Measurements from ENCODE around the gene IL15RA. TPM values are rescaled to one million over a fixed set of nuclear protein-coding genes. Genes with fewer than 3 reads are reported as not detected.

IL15RA gene
- total RNA-seq (2021; ENCODE audit: unreplicated experiment) (11.0 TPM), Bru-seq, nascent RNA (percentile 54 among the genes with signal in this experiment), BruChase-seq, experiment 1, labeled RNA remaining after a 2-hour chase (percentile 54 among the genes with signal in this experiment), BruChase-seq, experiment 2, labeled RNA remaining after a 6-hour chase (percentile 56 among the genes with signal in this experiment)
- polyA plus RNA-seq (2012; ENCODE audit: insufficient read length), result 11.1 TPM
- long read RNA-seq, partial matches to known transcripts, result 1 of 15 reads
- long read RNA-seq, other reads (novel, unspliced or antisense), result 9 of 15 reads

DNA sequence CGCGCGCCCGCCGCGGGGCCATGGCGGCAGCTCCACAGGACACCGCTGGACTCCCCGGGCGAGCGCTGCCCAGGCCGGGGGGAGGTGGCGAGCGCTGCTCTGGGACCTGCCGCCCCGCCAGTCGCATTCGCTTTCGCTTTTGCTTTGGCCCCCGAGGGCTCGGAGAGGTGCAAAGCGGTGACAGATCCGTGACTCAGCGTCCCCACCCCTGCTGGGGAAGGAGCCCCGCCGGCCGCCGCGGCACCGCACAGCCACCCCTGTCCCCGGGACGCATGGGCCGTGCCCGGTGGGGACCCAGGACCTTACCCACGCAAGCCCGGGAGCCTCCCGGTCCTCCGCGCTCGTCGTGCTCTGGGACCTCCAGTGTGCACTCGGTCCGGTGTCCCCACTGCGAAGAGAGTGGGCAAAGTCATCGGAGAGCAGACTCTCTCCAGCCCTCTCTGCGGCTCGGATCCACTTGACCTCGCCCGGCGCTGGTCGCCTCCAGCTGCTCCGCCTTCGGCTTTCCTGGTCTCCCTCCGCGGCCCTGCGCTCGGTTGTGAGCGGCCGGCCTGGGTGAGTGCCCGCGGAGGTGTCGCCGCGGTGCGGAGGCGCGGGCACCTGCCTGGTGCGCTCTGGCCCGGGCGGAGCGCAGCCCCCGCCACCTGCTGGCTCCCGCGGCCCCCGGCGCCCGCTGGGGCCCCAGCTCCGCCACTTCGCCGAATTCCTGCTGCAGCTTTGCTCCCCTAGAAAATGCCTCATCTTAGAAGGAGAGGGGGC, at the start of gene IL15RA:
Gene IL15RA (minus strand): TSS at position 73 of the 759 bp plus-strand sequence. CDS start 51 bp downstream, at position 22.
- no peaks in the 10 kb centered on the region for H3K27me3 ChIP-seq (ENCODE audit: control insufficient read depth, insufficient read depth, low read length)
- POLR2A ChIA-PET, result no interaction called here
- CTCF ChIA-PET, result interaction anchor here (0.5 kb wide), 1 partner anchor 165 kb away, joined by 7 read pairs; no protein-coding TSS in a partner anchor
- intact Hi-C loops (cut with micrococcal nuclease; ENCODE audit: unreplicated experiment), result no loop called here
- ATAC-seq (peak; percentile 84), DNase-seq (ENCODE audit: low read depth, low spot score) (no peak)
- in situ Hi-C loops (cut with HindIII; ENCODE audit: low pct_unique_long_range_greater_than_20kb, low sequenced_read_pairs), result no loop called here
- H3K9me3 ChIP-seq (ENCODE audit: control insufficient read depth, insufficient read depth, low read depth, low read length), result no peaks in the 10 kb centered on the region
- no TSS peak for BruUV-seq (replicated peaks)
- H3K4me1 ChIP-seq (ENCODE audit: control insufficient read depth, insufficient read depth, low read length), result peaks cover 8% of the 10 kb centered on the region
- H3K36me3 ChIP-seq (ENCODE audit: control insufficient read depth, insufficient read depth, low read length), result no peaks in the 10 kb centered on the region
- peak; percentile 45; the same call in 1 of the 2 replicates for TF ChIP-seq SIN3A (IDR thresholded peaks at IDR 0.05; ENCODE audit: borderline replicate concordance, insufficient read depth, low read depth, low read length)
- TF ChIP-seq TCF7L2 (IDR thresholded peaks at IDR 0.05; ENCODE audit: low read depth, low read length), result no peak
- TF ChIP-seq, protein P1, sequence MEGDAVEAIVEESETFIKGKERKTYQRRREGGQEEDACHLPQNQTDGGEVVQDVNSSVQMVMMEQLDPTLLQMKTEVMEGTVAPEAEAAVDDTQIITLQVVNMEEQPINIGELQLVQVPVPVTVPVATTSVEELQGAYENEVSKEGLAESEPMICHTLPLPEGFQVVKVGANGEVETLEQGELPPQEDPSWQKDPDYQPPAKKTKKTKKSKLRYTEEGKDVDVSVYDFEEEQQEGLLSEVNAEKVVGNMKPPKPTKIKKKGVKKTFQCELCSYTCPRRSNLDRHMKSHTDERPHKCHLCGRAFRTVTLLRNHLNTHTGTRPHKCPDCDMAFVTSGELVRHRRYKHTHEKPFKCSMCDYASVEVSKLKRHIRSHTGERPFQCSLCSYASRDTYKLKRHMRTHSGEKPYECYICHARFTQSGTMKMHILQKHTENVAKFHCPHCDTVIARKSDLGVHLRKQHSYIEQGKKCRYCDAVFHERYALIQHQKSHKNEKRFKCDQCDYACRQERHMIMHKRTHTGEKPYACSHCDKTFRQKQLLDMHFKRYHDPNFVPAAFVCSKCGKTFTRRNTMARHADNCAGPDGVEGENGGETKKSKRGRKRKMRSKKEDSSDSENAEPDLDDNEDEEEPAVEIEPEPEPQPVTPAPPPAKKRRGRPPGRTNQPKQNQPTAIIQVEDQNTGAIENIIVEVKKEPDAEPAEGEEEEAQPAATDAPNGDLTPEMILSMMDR (IDR thresholded peaks at IDR 0.05), result peak; percentile 53
- no peak for TF ChIP-seq POLR2AphosphoS5 (IDR thresholded peaks at IDR 0.05; ENCODE audit: low read depth, low read length)
- TF ChIP-seq, protein P2, sequence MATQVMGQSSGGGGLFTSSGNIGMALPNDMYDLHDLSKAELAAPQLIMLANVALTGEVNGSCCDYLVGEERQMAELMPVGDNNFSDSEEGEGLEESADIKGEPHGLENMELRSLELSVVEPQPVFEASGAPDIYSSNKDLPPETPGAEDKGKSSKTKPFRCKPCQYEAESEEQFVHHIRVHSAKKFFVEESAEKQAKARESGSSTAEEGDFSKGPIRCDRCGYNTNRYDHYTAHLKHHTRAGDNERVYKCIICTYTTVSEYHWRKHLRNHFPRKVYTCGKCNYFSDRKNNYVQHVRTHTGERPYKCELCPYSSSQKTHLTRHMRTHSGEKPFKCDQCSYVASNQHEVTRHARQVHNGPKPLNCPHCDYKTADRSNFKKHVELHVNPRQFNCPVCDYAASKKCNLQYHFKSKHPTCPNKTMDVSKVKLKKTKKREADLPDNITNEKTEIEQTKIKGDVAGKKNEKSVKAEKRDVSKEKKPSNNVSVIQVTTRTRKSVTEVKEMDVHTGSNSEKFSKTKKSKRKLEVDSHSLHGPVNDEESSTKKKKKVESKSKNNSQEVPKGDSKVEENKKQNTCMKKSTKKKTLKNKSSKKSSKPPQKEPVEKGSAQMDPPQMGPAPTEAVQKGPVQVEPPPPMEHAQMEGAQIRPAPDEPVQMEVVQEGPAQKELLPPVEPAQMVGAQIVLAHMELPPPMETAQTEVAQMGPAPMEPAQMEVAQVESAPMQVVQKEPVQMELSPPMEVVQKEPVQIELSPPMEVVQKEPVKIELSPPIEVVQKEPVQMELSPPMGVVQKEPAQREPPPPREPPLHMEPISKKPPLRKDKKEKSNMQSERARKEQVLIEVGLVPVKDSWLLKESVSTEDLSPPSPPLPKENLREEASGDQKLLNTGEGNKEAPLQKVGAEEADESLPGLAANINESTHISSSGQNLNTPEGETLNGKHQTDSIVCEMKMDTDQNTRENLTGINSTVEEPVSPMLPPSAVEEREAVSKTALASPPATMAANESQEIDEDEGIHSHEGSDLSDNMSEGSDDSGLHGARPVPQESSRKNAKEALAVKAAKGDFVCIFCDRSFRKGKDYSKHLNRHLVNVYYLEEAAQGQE (IDR thresholded peaks at IDR 0.05; ENCODE audit: insufficient read depth in 1 of 2, low read depth in 2 of 2, low read length in 1 of 2), result no peak
- peak within 1 kb of the TSS; percentile 91 for H3K27ac ChIP-seq (ENCODE audit: low read length)
- H3K4me3 ChIP-seq (ENCODE audit: low read depth in 2 of 2, low read length in 2 of 2), result peak within 1 kb of the TSS; percentile 66 to 71

GRCh38 chr10:6025683-6026255, 48.4 kb upstream of the IL15RA start:
- ATAC-seq (no peak), DNase-seq (ENCODE audit: low read depth, low spot score) (no peak)
- no peak overlapping the region for H3K4me3 ChIP-seq (ENCODE audit: low read depth in 2 of 2, low read length in 2 of 2)
- TF ChIP-seq SIN3A (IDR thresholded peaks at IDR 0.05; ENCODE audit: borderline replicate concordance, insufficient read depth, low read depth, low read length), result no peak
- TF ChIP-seq TCF7L2 (IDR thresholded peaks at IDR 0.05; ENCODE audit: low read depth, low read length), result no peak
- TF ChIP-seq, protein P1 (IDR thresholded peaks at IDR 0.05), result no peak
- no peak for TF ChIP-seq POLR2AphosphoS5 (IDR thresholded peaks at IDR 0.05; ENCODE audit: low read depth, low read length)
- TF ChIP-seq, protein P2 (IDR thresholded peaks at IDR 0.05; ENCODE audit: insufficient read depth in 1 of 2, low read depth in 2 of 2, low read length in 1 of 2), result no peak
- intact Hi-C loops (cut with micrococcal nuclease; ENCODE audit: unreplicated experiment), result no loop called here
- H3K27me3 ChIP-seq (ENCODE audit: control insufficient read depth, insufficient read depth, low read length), result no peaks in the 10 kb centered on the region
- ChIA-PET POLR2A (no interaction called here), CTCF (no interaction called here)
- in situ Hi-C loops (cut with HindIII; ENCODE audit: low pct_unique_long_range_greater_than_20kb, low sequenced_read_pairs), result no loop called here
- H3K27ac ChIP-seq (ENCODE audit: low read length), result no peak overlapping the region
- H3K4me1 ChIP-seq (ENCODE audit: control insufficient read depth, insufficient read depth, low read length), result no peaks in the 10 kb centered on the region
- BruUV-seq (replicated peaks), result no TSS peak
- no peaks in the 10 kb centered on the region for H3K36me3 ChIP-seq (ENCODE audit: control insufficient read depth, insufficient read depth, low read length)
- H3K9me3 ChIP-seq (ENCODE audit: control insufficient read depth, insufficient read depth, low read depth, low read length), result peaks cover 4% of the 10 kb centered on the region; the same call in 1 of the 2 replicates
